BE2C (cell line): ENCODE measurements around the gene RALGAPA2. TPM values are rescaled to one million over a fixed set of nuclear protein-coding genes. Genes with fewer than 3 reads are reported as not detected.

ENCODE experiments used
- DNase-seq: peaks from one replicate; pipeline ENCODE4 v3.0.0-alpha.2; 2020
- H3K27me3 ChIP-seq: fragments of 250-450 bp; sonication (Bioruptor Pico); 2 replicates; pipeline ENCODE4 v1.5.1; 2020; ENCODE audit warnings: mild to moderate bottlenecking
- H3K36me3 ChIP-seq: fragments of 250-450 bp; sonication (Bioruptor Pico); 2 replicates; pipeline ENCODE4 v1.5.1; 2020; ENCODE audit warnings: mild to moderate bottlenecking
- H3K4me1 ChIP-seq: fragments of 250-450 bp; sonication (Bioruptor Pico); 2 replicates; pipeline ENCODE4 v1.5.1; 2020
- H3K4me3 ChIP-seq: 2 replicates; pipeline ENCODE4 v1.5.1; 2011; ENCODE audit warnings: low read depth, low read length
- H3K9me3 ChIP-seq: fragments of 250-450 bp; sonication (Bioruptor Pico); 2 replicates; pipeline ENCODE4 v1.5.1; 2020
- polyA plus RNA-seq: library from polyadenylated mRNA; unstranded; fragments of >200 nt; gene quantifications from one replicate; pipeline ENCODE4 v1.2.1, GENCODE V29; 2012; ENCODE audit warnings: low read depth, missing spikeins; ENCODE audit not compliant: insufficient read length, insufficient read depth
- TF ChIP-seq, protein P1 (sequence below): IDR thresholded peaks from 2 replicates; pipeline ENCODE4 v1.5.1; 2012; ENCODE audit warnings: mild to moderate bottlenecking, low read depth, low read length

Gene RALGAPA2
- polyA plus RNA-seq = 1.5 TPM

DNA sequence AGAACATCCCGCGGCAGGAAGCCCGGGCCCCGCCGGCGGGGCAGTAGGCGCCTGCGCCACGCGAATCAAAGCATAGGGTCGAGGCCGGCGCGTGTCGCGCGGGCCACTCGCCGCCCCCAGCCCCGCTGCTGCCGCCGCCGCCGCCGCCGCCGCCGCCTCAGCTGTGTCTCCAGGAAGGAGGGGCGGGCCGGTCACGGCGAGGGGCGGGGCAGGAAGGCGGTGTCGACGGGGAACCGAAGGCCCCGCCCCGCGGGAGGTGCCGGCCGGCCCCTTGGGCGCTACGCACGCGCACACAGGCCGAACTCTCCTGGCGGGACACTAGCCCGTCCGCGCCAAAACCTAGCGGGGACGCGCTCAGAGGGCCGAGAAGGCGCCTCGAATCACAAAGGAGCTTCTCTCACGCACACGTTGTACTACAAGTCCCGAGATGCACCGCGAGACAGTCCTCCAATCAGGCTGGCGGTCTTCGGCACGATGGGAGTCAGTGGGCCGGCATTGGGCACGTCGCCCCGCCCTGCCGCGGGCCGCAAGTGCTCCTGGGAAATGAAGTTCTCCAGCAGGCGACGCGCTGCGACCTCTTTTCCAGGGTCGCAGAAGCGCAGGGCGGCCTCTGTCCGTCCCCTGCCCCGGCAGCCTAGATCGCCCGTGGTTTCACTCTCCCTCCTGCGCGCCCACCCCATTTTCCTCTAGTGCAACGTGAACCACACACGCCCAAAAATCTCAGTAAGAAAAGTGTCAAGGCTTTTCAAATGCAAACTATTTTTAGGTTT lies at the start of gene RALGAPA2:
Gene RALGAPA2, minus strand, starts transcription at position 171 of the 770 bp plus-strand sequence. Its CDS starts 164 bp downstream, at position 7.
- Histone ChIP-seq H3K4me3 (peak within 1 kb of the TSS; percentile 84), H3K27me3 (no peaks in the 10 kb centered on the region), H3K36me3 (no peaks in the 10 kb centered on the region), H3K4me1 (no peaks in the 10 kb centered on the region), H3K9me3 (no peaks in the 10 kb centered on the region)
- TF ChIP-seq, protein P1, sequence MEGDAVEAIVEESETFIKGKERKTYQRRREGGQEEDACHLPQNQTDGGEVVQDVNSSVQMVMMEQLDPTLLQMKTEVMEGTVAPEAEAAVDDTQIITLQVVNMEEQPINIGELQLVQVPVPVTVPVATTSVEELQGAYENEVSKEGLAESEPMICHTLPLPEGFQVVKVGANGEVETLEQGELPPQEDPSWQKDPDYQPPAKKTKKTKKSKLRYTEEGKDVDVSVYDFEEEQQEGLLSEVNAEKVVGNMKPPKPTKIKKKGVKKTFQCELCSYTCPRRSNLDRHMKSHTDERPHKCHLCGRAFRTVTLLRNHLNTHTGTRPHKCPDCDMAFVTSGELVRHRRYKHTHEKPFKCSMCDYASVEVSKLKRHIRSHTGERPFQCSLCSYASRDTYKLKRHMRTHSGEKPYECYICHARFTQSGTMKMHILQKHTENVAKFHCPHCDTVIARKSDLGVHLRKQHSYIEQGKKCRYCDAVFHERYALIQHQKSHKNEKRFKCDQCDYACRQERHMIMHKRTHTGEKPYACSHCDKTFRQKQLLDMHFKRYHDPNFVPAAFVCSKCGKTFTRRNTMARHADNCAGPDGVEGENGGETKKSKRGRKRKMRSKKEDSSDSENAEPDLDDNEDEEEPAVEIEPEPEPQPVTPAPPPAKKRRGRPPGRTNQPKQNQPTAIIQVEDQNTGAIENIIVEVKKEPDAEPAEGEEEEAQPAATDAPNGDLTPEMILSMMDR = no peak
- DNase-seq = peak; percentile 98

DNA sequence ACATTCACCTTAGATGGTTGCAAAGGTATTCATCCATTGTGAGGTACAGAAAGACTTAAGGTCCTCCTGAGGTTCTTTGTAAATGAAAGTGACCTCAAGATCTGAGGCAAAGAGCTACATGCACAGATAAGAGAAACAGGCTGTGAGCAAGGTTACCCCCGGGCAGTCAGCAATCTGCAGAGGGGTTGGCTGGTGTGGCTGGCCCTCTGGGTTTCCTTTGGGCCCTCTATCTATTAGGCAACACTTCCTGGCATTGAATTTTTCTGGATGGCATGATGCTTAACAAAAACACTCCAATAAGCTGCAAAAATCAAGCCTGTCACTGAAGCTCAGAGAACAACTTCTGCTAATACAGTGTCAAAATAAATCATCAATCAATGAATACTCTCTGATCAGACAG lies 48.9 kb upstream of the RALGAPA2 start:
- H3K9me3 ChIP-seq = no peaks in the 10 kb centered on the region
- no peaks in the 10 kb centered on the region for H3K4me1 ChIP-seq
- peaks cover 43% of the 10 kb centered on the region for H3K27me3 ChIP-seq
- H3K36me3 ChIP-seq = no peaks in the 10 kb centered on the region
- TF ChIP-seq, protein P1 = no peak
- H3K4me3 ChIP-seq = no peak overlapping the region
- no peak for DNase-seq

GRCh38 chr20:20759132-20759531 lies 46.7 kb upstream of the RALGAPA2 start:
- Histone ChIP-seq H3K27me3 (peaks cover 31% of the 10 kb centered on the region), H3K9me3 (no peaks in the 10 kb centered on the region), H3K4me3 (no peak overlapping the region), H3K36me3 (no peaks in the 10 kb centered on the region), H3K4me1 (no peaks in the 10 kb centered on the region)
- TF ChIP-seq, protein P1 = no peak
- no peak for DNase-seq

GRCh38 chr20:20755674-20756319 lies 43.4 kb upstream of the RALGAPA2 start:
- Histone ChIP-seq H3K9me3 (no peaks in the 10 kb centered on the region), H3K4me1 (no peaks in the 10 kb centered on the region), H3K4me3 (no peak overlapping the region), H3K27me3 (peaks cover 34% of the 10 kb centered on the region), H3K36me3 (no peaks in the 10 kb centered on the region)
- DNase-seq = no peak
- TF ChIP-seq, protein P1 = no peak

- Histone ChIP-seq H3K4me1 (no peaks in the 10 kb centered on the region), H3K36me3 (no peaks in the 10 kb centered on the region), H3K9me3 (no peaks in the 10 kb centered on the region), H3K4me3 (no peak overlapping the region), H3K27me3 (peaks cover 34% of the 10 kb centered on the region)
- TF ChIP-seq, protein P1 = no peak
- DNase-seq = no peak
These were observed 42.8 kb upstream of the RALGAPA2 start for GRCh38 chr20:20755231-20755630.

GRCh38 chr20:20754714-20755113 lies 42.3 kb upstream of the RALGAPA2 start:
- no peak overlapping the region for H3K4me3 ChIP-seq
- TF ChIP-seq, protein P1 = no peak
- H3K27me3 ChIP-seq = peaks cover 33% of the 10 kb centered on the region
- H3K36me3 ChIP-seq = no peaks in the 10 kb centered on the region
- no peaks in the 10 kb centered on the region for H3K9me3 ChIP-seq
- no peaks in the 10 kb centered on the region for H3K4me1 ChIP-seq
- DNase-seq = no peak
